GM19468 (cell line): ENCODE results near the gene NUMBL.

ENCODE experiments used
- ATAC-seq: cut with Tn5 transposase; IDR thresholded peaks from one replicate; pipeline ENCODE4 v1.9.1; 2021; ENCODE audit warnings: mild to moderate bottlenecking, moderate library complexity, moderate number of reproducible peaks; ENCODE audit not compliant: unreplicated experiment; ENCODE audit errors: extremely low read depth

NUMBL gene

GRCh38 chr19:40616178-40616577, 74.3 kb downstream of the NUMBL start:
- no peak for ATAC-seq
